H1 (cell line): ENCODE results near the gene IFNAR2.

Source experiments
- CTCF ChIP-seq, 3 experiments: IDR thresholded peaks; 1 replicate in 2 of 3; 2 replicates in 1 of 3; pipeline versions ENCODE4 v1.5.1 to v1.6.1; 2011; ENCODE audit warnings: low read length in 3 of 3, mild to moderate bottlenecking in 3 of 3, inconsistent platforms in 2 of 3, low read depth in 1 of 3, moderate library complexity in 1 of 3; ENCODE audit not compliant: insufficient read depth in 1 of 3; ENCODE audit errors: control extremely low read depth in 1 of 3
- EP300 ChIP-seq, 2 experiments: IDR thresholded peaks; 1 replicate in 1 of 2; 2 replicates in 1 of 2; pipeline ENCODE4 v1.6.1; 2011 to 2012; ENCODE audit warnings: low read depth in 2 of 2, low read length in 2 of 2, mild to moderate bottlenecking in 2 of 2, borderline replicate concordance in 1 of 2, inconsistent platforms in 1 of 2, moderate library complexity in 1 of 2
- EZH2 ChIP-seq: fragments of 200-600 bp; sonication (generic); IDR thresholded peaks from 2 replicates; pipeline ENCODE4 v1.7.1; 2012; ENCODE audit warnings: low read depth, mild to moderate bottlenecking, moderate library complexity, low read length, inconsistent platforms; ENCODE audit not compliant: severe bottlenecking
- JUND ChIP-seq: IDR thresholded peaks from 2 replicates; pipeline ENCODE4 v1.6.1; 2011; ENCODE audit warnings: mild to moderate bottlenecking, improper control_type of control experiment, low read length
- KDM1A ChIP-seq: fragments of 200-600, 300-600 bp; sonication (generic); IDR thresholded peaks from 2 replicates; pipeline ENCODE4 v1.7.1; 2016; ENCODE audit warnings: mild to moderate bottlenecking, low read length, borderline replicate concordance
- MAX ChIP-seq: IDR thresholded peaks from 2 replicates; pipeline ENCODE4 v1.6.1; 2012; ENCODE audit warnings: inconsistent platforms
- POLR2AphosphoS5 ChIP-seq: IDR thresholded peaks from 2 replicates; pipeline ENCODE4 v1.6.1; 2011; ENCODE audit warnings: low read depth, low read length
- SP1 ChIP-seq: IDR thresholded peaks from 2 replicates; pipeline ENCODE4 v1.6.1; 2011; ENCODE audit warnings: low read depth, low read length
- SUZ12 ChIP-seq: fragments of 200-600 bp; sonication (generic); IDR thresholded peaks from 2 replicates; pipeline ENCODE4 v1.6.1; 2012; ENCODE audit warnings: mild to moderate bottlenecking, inconsistent platforms, low read length, moderate library complexity, mixed read lengths
- USF2 ChIP-seq: IDR thresholded peaks from 2 replicates; pipeline ENCODE4 v1.6.1; 2011; ENCODE audit warnings: low read length, improper control_type of control experiment

GRCh38 chr21:33246506-33246905 lies 16.8 kb downstream of the IFNAR2 start:
- TF ChIP-seq CTCF (IDR thresholded peaks at IDR 0.05; ENCODE audit: control extremely low read depth in 1 of 3, insufficient read depth in 1 of 3, low read depth in 1 of 3, low read length in 3 of 3): no peak
- no peak for TF ChIP-seq JUND
- no peak for TF ChIP-seq EP300 (IDR thresholded peaks at IDR 0.05; ENCODE audit: borderline replicate concordance in 1 of 2, low read depth in 2 of 2, low read length in 2 of 2)
- TF ChIP-seq SUZ12: no peak
- no peak for TF ChIP-seq EZH2
- no peak for TF ChIP-seq KDM1A
- TF ChIP-seq MAX: no peak
- TF ChIP-seq POLR2AphosphoS5: no peak
- TF ChIP-seq USF2: no peak
- TF ChIP-seq SP1: no peak
